Lower leg skin (tissue), 3 donors: ENCODE data around the gene IL36RN.

Source experiments
- POLR2A ChIP-seq, 2 donors: fragments of 450-650 bp; IDR thresholded peaks; one replicate each; pipeline ENCODE4 v1.6.1; 2016 to 2017; ENCODE audit warnings: antibody characterized with exemption in 2 of 2, mild to moderate bottlenecking in 1 of 2, moderate library complexity in 1 of 2
- TF ChIP-seq, protein P1 (sequence below), 3 donors: fragments of 450-650 bp; IDR thresholded peaks; one replicate each; pipeline ENCODE4 v1.5.1; 2016; ENCODE audit warnings: antibody characterized with exemption in 3 of 3, mild to moderate bottlenecking in 3 of 3, moderate library complexity in 2 of 3

DNA sequence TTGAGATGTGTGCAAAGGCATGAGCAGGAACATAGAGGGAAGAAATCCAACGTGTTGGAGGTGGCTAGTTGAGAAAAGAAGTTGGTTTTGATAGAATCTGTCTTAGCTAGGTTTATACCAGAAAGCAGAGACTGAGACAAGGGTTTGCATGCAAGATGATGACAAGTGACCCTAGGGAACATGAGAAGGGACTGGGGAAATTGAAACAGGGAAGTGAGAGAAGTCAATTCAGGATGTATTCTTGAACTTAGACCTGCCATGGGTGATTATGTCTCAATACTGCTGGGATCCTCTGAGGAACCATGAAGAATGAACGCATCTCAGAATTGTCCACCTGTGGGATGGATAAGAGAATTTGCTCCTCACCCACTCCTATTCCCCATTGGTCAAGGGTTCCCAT is 33.3 kb upstream of the IL36RN start:
- TF ChIP-seq, protein P1, sequence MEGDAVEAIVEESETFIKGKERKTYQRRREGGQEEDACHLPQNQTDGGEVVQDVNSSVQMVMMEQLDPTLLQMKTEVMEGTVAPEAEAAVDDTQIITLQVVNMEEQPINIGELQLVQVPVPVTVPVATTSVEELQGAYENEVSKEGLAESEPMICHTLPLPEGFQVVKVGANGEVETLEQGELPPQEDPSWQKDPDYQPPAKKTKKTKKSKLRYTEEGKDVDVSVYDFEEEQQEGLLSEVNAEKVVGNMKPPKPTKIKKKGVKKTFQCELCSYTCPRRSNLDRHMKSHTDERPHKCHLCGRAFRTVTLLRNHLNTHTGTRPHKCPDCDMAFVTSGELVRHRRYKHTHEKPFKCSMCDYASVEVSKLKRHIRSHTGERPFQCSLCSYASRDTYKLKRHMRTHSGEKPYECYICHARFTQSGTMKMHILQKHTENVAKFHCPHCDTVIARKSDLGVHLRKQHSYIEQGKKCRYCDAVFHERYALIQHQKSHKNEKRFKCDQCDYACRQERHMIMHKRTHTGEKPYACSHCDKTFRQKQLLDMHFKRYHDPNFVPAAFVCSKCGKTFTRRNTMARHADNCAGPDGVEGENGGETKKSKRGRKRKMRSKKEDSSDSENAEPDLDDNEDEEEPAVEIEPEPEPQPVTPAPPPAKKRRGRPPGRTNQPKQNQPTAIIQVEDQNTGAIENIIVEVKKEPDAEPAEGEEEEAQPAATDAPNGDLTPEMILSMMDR (IDR thresholded peaks at IDR 0.05): no peak
- no peak for TF ChIP-seq POLR2A (IDR thresholded peaks at IDR 0.05)
